Measurements from ENCODE around the gene PDE4B.

The PDE4B gene

GRCh38 chr1:65948609-65949229 lies 156.0 kb downstream of the PDE4B start:
- no peaks in the 10 kb centered on the region for H3K9me3 ChIP-seq (ENCODE audit: insufficient read depth, low read length)
- no peak overlapping the region for H3K27ac ChIP-seq (ENCODE audit: low read length)
- peak; percentile 74 for TF ChIP-seq CTCF (IDR thresholded peaks at IDR 0.05; ENCODE audit: low read depth, low read length)
- TF ChIP-seq EZH2phosphoT487 (IDR thresholded peaks at IDR 0.05; ENCODE audit: low read depth), result no peak
- no peaks in the 10 kb centered on the region for H3K27me3 ChIP-seq (ENCODE audit: low read depth, low read length)
- no peaks in the 10 kb centered on the region for H3K79me2 ChIP-seq (ENCODE audit: low read length)
- H4K20me1 ChIP-seq (ENCODE audit: insufficient read depth, low read length), result no peaks in the 10 kb centered on the region
- peak overlapping the region; percentile 38 for H3K4me2 ChIP-seq (ENCODE audit: low read length)
- no peak overlapping the region for H3K4me3 ChIP-seq (ENCODE audit: low read length)
- no peaks in the 10 kb centered on the region for H3K36me3 ChIP-seq (replicated peaks; ENCODE audit: low read depth, low read length)
- H3K9ac ChIP-seq (ENCODE audit: low read length), result no peak overlapping the region
- H2AFZ ChIP-seq (ENCODE audit: low read depth, low read length), result no peak overlapping the region
- peaks cover 17% of the 10 kb centered on the region for H3K4me1 ChIP-seq (ENCODE audit: low read length)

GRCh38 chr1:65949230-65949626 lies 156.5 kb downstream of the PDE4B start:
- H3K27ac ChIP-seq (ENCODE audit: low read length), result no peak overlapping the region
- no peaks in the 10 kb centered on the region for H3K79me2 ChIP-seq (ENCODE audit: low read length)
- H3K36me3 ChIP-seq (replicated peaks; ENCODE audit: low read depth, low read length), result no peaks in the 10 kb centered on the region
- no peak overlapping the region for H3K9ac ChIP-seq (ENCODE audit: low read length)
- TF ChIP-seq CTCF (IDR thresholded peaks at IDR 0.05; ENCODE audit: low read depth, low read length), result peak; percentile 1; the same call in 1 of the 2 replicates
- TF ChIP-seq EZH2phosphoT487 (IDR thresholded peaks at IDR 0.05; ENCODE audit: low read depth), result no peak
- H3K4me3 ChIP-seq (ENCODE audit: low read length), result no peak overlapping the region
- H3K4me1 ChIP-seq (ENCODE audit: low read length), result peaks cover 17% of the 10 kb centered on the region
- H3K9me3 ChIP-seq (ENCODE audit: insufficient read depth, low read length), result no peaks in the 10 kb centered on the region
- no peaks in the 10 kb centered on the region for H3K27me3 ChIP-seq (ENCODE audit: low read depth, low read length)
- peak overlapping the region; percentile 38; the same call in 1 of the 2 replicates for H3K4me2 ChIP-seq (ENCODE audit: low read length)
- H2AFZ ChIP-seq (ENCODE audit: low read depth, low read length), result no peak overlapping the region
- H4K20me1 ChIP-seq (ENCODE audit: insufficient read depth, low read length), result no peaks in the 10 kb centered on the region

- H4K20me1 ChIP-seq (ENCODE audit: insufficient read depth, low read length), result no peaks in the 10 kb centered on the region
- H3K27me3 ChIP-seq (ENCODE audit: low read depth, low read length), result no peaks in the 10 kb centered on the region
- H3K4me1 ChIP-seq (ENCODE audit: low read length), result peaks cover 17% of the 10 kb centered on the region
- no peak overlapping the region for H2AFZ ChIP-seq (ENCODE audit: low read depth, low read length)
- no peaks in the 10 kb centered on the region for H3K9me3 ChIP-seq (ENCODE audit: insufficient read depth, low read length)
- H3K4me2 ChIP-seq (ENCODE audit: low read length), result no peak overlapping the region
- no peak overlapping the region for H3K9ac ChIP-seq (ENCODE audit: low read length)
- no peak overlapping the region for H3K27ac ChIP-seq (ENCODE audit: low read length)
- no peaks in the 10 kb centered on the region for H3K79me2 ChIP-seq (ENCODE audit: low read length)
- H3K36me3 ChIP-seq (replicated peaks; ENCODE audit: low read depth, low read length), result no peaks in the 10 kb centered on the region
- TF ChIP-seq CTCF (IDR thresholded peaks at IDR 0.05; ENCODE audit: low read depth, low read length) (no peak), EZH2phosphoT487 (IDR thresholded peaks at IDR 0.05; ENCODE audit: low read depth) (no peak)
- no peak overlapping the region for H3K4me3 ChIP-seq (ENCODE audit: low read length)
Measured at GRCh38 chr1:65949933-65950332, 157.2 kb downstream of the PDE4B start.

- Histone ChIP-seq H3K79me2 (ENCODE audit: low read length) (no peaks in the 10 kb centered on the region), H2AFZ (ENCODE audit: low read depth, low read length) (no peak overlapping the region), H3K9ac (ENCODE audit: low read length) (no peak overlapping the region), H4K20me1 (ENCODE audit: insufficient read depth, low read length) (no peaks in the 10 kb centered on the region), H3K4me3 (ENCODE audit: low read length) (no peak overlapping the region), H3K27ac (ENCODE audit: low read length) (no peak overlapping the region), H3K36me3 (replicated peaks; ENCODE audit: low read depth, low read length) (no peaks in the 10 kb centered on the region), H3K27me3 (ENCODE audit: low read depth, low read length) (no peaks in the 10 kb centered on the region), H3K9me3 (ENCODE audit: insufficient read depth, low read length) (no peaks in the 10 kb centered on the region), H3K4me2 (ENCODE audit: low read length) (no peak overlapping the region), H3K4me1 (ENCODE audit: low read length) (peaks cover 17% of the 10 kb centered on the region)
- TF ChIP-seq CTCF (IDR thresholded peaks at IDR 0.05; ENCODE audit: low read depth, low read length), result no peak
- no peak for TF ChIP-seq EZH2phosphoT487 (IDR thresholded peaks at IDR 0.05; ENCODE audit: low read depth)
Measured at GRCh38 chr1:65952696-65953095, 160.0 kb downstream of the PDE4B start.
